GM19467 (cell line): ENCODE measurements around the gene GALNS.
"Not testable (repeated sequence)": the region's sequence is repeated elsewhere in the genome, so short reads cannot be mapped to it uniquely, and the experiment has no call there.

ENCODE experiments used
- ATAC-seq: cut with Tn5 transposase; IDR thresholded peaks from one replicate; pipeline ENCODE4 v1.9.1; 2021; ENCODE audit warnings: mild to moderate bottlenecking, moderate library complexity; ENCODE audit not compliant: unreplicated experiment

Gene GALNS

DNA sequence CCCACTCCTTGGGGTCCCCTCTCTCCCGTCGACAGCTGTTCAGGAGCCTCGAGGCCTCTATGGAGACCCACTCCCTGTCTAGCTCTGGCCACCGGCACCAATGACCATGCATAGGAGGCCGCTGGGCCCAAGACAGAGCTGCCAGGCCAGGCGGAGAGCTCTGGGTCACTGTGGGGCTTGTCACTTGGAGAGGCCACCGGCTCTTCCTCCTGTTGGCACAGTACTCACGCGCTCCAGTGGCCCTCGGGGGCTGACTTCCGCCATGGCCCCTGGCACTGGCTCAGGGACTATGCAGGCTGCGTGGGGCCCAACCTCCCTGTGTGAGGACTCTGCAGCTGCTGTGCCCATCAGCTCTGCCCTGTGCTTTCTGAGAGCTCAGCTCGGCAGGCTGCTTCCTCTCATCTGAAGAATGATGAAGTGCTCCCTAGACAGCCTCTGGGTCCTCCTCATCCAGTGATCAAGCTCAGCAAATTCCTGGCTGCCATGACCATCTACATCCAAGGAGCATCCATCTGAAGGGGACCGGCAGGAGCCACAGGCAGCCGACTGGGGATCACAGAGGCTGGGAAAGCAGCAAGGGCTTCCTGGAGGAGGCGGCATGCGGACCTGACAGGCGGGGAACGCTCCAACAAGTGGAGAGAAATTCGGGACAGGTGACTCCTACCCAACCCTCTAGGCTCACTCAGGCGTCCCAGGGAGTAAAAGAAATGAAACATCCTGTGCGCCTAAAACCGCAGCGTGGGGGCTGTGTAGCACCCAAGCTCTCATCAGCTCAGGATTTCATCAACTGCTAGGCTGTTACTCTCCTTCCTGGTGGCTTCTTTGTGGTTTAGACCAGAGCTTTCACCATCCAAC is 16.8 kb downstream of the GALNS start:
- ATAC-seq, result no peak

DNA sequence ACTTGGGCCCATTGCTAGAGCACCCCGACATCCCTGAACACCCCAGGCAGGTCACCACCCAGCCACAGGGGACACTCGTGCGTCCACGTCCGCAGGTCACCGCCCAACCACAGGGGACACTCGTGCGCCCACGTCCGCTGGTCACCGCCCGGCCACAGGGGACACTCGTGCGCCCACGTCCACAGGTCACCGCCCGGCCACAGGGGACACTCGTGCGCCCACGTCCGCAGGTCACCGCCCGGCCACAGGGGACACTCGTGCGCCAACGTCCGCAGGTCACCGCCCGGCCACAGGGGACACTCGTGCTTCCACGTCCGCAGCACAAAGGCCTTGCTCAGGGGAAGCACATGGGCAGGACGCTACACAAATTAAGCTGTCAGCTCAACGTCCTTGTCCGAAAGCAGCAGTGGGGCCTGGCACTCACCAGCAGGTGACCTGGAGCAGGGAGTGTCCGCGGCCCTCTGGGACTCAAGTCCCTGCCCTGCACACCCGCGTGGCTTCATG is 17.7 kb downstream of the GALNS start:
- ATAC-seq, result no peak

- ATAC-seq, result no peak
These were observed 18.2 kb downstream of the GALNS start for GRCh38 chr16:88838566-88838965.

DNA sequence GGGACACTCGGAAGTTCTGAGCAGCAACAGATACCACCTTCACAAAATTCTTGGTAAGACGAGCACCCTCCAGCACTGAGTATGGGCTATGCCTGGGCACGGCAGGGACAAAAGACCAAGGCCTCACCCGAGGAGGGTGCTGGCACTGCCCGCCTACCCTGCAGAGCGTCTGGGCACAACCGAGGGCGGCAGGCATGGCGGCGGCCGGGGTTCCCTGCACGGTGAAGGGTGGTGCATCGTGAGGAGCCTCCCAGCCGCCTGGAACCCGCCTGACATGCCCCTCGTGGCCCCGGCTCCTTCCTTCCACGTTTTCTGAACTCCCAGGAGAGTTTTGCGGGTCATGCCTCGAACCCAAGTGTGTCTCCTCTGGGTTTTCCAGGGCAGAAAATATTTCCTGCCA is 18.9 kb downstream of the GALNS start:
- ATAC-seq, result no peak

DNA sequence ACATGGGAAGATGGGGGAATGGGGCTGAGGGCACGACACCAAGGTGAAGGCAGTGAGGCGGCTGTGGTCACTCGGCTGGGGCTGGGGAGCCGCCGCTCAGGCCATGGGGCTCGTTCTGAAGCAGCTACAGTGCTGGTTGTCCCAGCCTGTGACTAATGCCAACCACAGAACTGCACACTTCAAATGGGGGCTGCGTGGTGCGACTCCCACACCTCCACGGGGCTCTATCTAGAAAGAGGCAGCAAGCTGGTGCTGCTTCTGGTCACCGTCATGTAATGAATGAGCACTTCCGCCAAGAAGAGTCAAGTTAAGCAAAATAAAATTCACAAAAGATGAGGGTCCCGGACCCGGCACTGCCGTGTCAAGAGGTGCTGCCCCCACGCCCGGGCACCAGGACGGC is 20.0 kb downstream of the GALNS start:
- no peak for ATAC-seq

DNA sequence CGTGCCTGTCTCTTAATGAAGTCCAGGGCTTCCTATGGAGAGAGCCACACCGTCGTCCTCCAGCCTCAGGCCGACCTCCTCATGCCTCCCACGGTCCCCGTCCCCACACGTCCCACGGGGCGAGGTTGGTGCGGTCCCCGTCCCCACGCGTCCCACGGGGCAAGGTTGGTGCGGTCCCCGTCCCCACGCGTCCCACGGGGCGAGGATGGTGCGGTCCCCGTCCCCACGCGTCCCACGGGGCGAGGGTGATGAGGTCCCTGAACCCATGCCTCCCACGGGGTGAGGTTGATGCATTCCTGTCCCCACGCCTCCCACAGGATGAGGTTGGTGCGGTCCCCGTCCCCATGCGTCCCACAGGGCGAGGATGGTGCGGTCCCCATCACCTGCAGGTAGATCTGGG is 20.9 kb downstream of the GALNS start:
- no peak for ATAC-seq

GRCh38 chr16:88835383-88835782 is 21.4 kb downstream of the GALNS start:
- no peak for ATAC-seq

- ATAC-seq, result no peak
These were observed 22.1 kb downstream of the GALNS start for GRCh38 chr16:88834670-88835069.

GRCh38 chr16:88833086-88833485 is 23.7 kb downstream of the GALNS start:
- no peak for ATAC-seq

DNA sequence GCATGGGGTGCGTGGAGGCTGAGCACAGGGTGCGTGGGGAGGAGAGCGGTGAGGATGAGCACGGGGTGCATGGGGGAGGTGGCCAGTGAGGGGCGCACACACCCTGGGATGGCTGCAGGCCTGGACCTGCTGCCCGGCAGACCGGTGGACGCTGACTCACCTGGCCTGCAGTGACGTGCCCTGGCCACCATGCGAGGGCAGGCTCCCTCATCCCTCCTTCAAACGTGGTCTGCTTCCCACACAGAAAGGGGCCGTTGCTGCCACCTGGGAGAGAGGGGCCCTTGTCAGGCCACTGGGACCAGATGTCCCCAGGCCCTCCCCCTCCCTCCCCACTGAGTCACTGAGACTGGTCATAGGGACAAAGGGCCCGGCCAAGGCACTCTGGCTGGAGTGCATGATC is 24.9 kb downstream of the GALNS start:
- no peak for ATAC-seq

- no peak for ATAC-seq
These were observed 26.0 kb downstream of the GALNS start for GRCh38 chr16:88830783-88831182.

DNA sequence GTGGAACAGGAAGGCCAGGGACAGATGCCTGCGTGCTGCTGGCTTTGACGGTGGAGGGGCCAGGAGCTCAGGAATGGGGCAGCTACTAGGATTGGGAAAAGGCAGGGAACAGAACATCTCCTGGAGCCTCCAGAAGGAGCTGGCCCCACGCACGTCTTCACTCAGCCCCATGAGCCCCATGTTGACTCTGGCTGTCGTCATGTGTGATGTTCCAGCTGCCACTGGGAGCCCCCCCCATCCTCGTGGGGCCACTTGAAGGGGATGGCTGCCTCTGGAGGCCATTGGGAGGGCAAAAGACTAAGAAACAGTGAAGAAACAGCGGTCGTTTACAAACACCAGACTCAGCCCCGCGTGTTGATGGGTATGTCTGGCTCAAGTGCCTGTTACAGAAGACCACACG is 26.5 kb downstream of the GALNS start:
- no peak for ATAC-seq

- ATAC-seq, result no peak
These were observed 28.0 kb downstream of the GALNS start for GRCh38 chr16:88828711-88829110.

- ATAC-seq, result no peak
These were observed 29.0 kb downstream of the GALNS start for GRCh38 chr16:88827727-88828126.

- no peak for ATAC-seq
These were observed 30.5 kb downstream of the GALNS start for GRCh38 chr16:88826070-88826840.

- ATAC-seq, result no peak
These were observed 31.6 kb downstream of the GALNS start for GRCh38 chr16:88825146-88825545.

GRCh38 chr16:88824256-88825077 is 32.3 kb downstream of the GALNS start:
- ATAC-seq, result no peak

DNA sequence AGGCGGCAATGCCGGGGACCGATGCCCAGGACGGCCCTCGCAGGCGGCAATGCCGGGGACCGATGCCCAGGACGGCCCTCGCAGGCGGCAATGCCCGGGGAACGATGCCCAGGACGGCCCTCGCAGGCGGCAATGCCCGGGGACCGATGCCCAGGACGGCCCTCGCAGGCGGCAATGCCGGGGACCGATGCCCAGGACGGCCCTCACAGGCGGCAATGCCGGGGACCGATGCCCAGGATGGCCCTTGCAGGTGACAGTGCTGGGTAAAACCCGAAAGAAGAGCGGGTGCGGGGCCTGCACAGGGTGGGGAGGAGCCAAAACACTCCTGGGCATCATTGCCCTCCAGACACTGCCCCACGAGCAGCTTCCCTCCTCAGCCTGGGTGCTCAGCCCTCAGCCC is 33.1 kb downstream of the GALNS start:
- not testable (repeated sequence) for ATAC-seq

GRCh38 chr16:88822281-88823040 is 34.3 kb downstream of the GALNS start:
- no peak for ATAC-seq

DNA sequence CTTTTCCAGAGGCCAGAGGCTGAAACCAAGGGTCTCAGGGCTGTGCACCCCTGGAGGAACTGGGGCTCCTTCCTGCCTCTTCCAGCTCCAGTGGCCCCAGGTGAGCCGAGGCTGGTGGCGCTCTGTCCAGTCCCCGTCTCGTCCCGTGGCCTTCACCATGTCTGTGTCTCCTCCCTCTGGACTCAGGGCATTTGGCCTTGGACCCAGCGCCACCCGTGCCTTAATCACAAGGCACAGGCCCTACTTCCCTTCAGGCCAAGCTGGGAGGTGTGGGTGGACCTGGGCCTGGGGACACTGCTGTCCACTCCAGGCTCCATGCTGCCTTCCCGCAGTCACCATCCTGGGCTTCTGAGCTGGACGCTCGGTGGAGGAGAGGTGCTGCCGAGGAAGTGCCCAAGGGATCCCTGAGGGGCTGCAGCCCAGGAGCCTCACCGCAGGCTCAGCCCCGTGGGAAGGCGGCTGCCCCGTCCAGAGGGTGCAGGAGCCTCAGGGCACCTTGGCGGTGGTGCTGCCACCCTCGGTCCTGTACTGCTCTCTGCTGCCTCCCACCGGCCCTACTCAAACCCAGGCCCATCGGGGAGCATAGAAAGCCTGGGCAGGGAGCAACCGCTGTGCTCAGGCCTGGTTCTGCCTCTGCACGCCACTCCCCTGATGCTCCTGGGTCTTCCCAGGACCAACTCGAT is 35.4 kb downstream of the GALNS start:
- no peak for ATAC-seq
